ES-I3 (cell line): ENCODE results near the gene EXOSC7.

Experiments
- H3K36me3 ChIP-seq: 2 replicates; pipeline ENCODE4 v1.6.1; 2013; ENCODE audit warnings: mild to moderate bottlenecking, low read length, control low read depth, moderate library complexity; ENCODE audit not compliant: insufficient read depth
- H3K4me1 ChIP-seq: 2 replicates; pipeline ENCODE4 v1.6.1; 2013; ENCODE audit warnings: mild to moderate bottlenecking, control low read depth, low read length; ENCODE audit not compliant: insufficient read depth
- H3K9ac ChIP-seq: 2 replicates; pipeline ENCODE4 v1.6.1; 2013; ENCODE audit warnings: low read depth, mild to moderate bottlenecking, low read length, moderate library complexity
- H3K9me3 ChIP-seq: 2 replicates; pipeline ENCODE4 v1.6.1; 2013; ENCODE audit warnings: mild to moderate bottlenecking, low read length, moderate library complexity; ENCODE audit not compliant: control insufficient read depth, insufficient read depth

Gene EXOSC7

GRCh38 chr3:44952689-44953088 lies 23.4 kb upstream of the EXOSC7 start:
- Histone ChIP-seq H3K9ac (no peak overlapping the region), H3K9me3 (no peaks in the 10 kb centered on the region), H3K4me1 (peaks cover 13% of the 10 kb centered on the region), H3K36me3 (no peaks in the 10 kb centered on the region)

GRCh38 chr3:44954304-44954703 lies 21.7 kb upstream of the EXOSC7 start:
- Histone ChIP-seq H3K9me3 (no peaks in the 10 kb centered on the region), H3K36me3 (no peaks in the 10 kb centered on the region), H3K4me1 (peaks cover 13% of the 10 kb centered on the region), H3K9ac (no peak overlapping the region)

- Histone ChIP-seq H3K36me3 (no peaks in the 10 kb centered on the region), H3K9me3 (no peaks in the 10 kb centered on the region), H3K9ac (no peak overlapping the region), H3K4me1 (peaks cover 13% of the 10 kb centered on the region)
Observed at GRCh38 chr3:44954962-44955361, 21.1 kb upstream of the EXOSC7 start.

- Histone ChIP-seq H3K36me3 (no peaks in the 10 kb centered on the region), H3K4me1 (peaks cover 3% of the 10 kb centered on the region; the same call in 1 of the 2 replicates), H3K9ac (no peak overlapping the region), H3K9me3 (no peaks in the 10 kb centered on the region)
Observed at GRCh38 chr3:44955917-44956316, 20.1 kb upstream of the EXOSC7 start.

GRCh38 chr3:44957986-44958385 lies 18.1 kb upstream of the EXOSC7 start:
- Histone ChIP-seq H3K36me3 (no peaks in the 10 kb centered on the region), H3K4me1 (no peaks in the 10 kb centered on the region)

GRCh38 chr3:44958386-44958785 lies 17.7 kb upstream of the EXOSC7 start:
- no peaks in the 10 kb centered on the region for H3K4me1 ChIP-seq
- H3K9ac ChIP-seq, result no peak overlapping the region
- H3K36me3 ChIP-seq, result no peaks in the 10 kb centered on the region
- H3K9me3 ChIP-seq, result no peaks in the 10 kb centered on the region

More at GRCh38 chr3:44957986-44958385, 18.1 kb upstream of the EXOSC7 start:
- H3K9me3 ChIP-seq, result no peaks in the 10 kb centered on the region
- no peak overlapping the region for H3K9ac ChIP-seq

- H3K36me3 ChIP-seq, result no peaks in the 10 kb centered on the region
- H3K4me1 ChIP-seq, result no peaks in the 10 kb centered on the region
- no peak overlapping the region for H3K9ac ChIP-seq
- no peaks in the 10 kb centered on the region for H3K9me3 ChIP-seq
Observed at GRCh38 chr3:44960387-44961026, 15.5 kb upstream of the EXOSC7 start.

- H3K4me1 ChIP-seq, result no peaks in the 10 kb centered on the region
Observed at GRCh38 chr3:44961888-44962287, 14.2 kb upstream of the EXOSC7 start.

GRCh38 chr3:44962621-44963393 lies 13.2 kb upstream of the EXOSC7 start:
- Histone ChIP-seq H3K4me1 (no peaks in the 10 kb centered on the region), H3K36me3 (no peaks in the 10 kb centered on the region), H3K9me3 (no peaks in the 10 kb centered on the region), H3K9ac (no peak overlapping the region)

More at GRCh38 chr3:44961888-44962287, 14.2 kb upstream of the EXOSC7 start:
- no peaks in the 10 kb centered on the region for H3K36me3 ChIP-seq
- no peaks in the 10 kb centered on the region for H3K9me3 ChIP-seq
- no peak overlapping the region for H3K9ac ChIP-seq

GRCh38 chr3:44963571-44964325 lies 12.3 kb upstream of the EXOSC7 start:
- Histone ChIP-seq H3K9ac (no peak overlapping the region), H3K36me3 (no peaks in the 10 kb centered on the region), H3K9me3 (no peaks in the 10 kb centered on the region), H3K4me1 (no peaks in the 10 kb centered on the region)

GRCh38 chr3:44965165-44965564 lies 10.9 kb upstream of the EXOSC7 start:
- no peaks in the 10 kb centered on the region for H3K4me1 ChIP-seq
- H3K9ac ChIP-seq, result no peak overlapping the region
- no peaks in the 10 kb centered on the region for H3K9me3 ChIP-seq
- no peaks in the 10 kb centered on the region for H3K36me3 ChIP-seq

GRCh38 chr3:44966795-44967278 lies 9.2 kb upstream of the EXOSC7 start:
- Histone ChIP-seq H3K4me1 (no peaks in the 10 kb centered on the region), H3K36me3 (no peaks in the 10 kb centered on the region), H3K9me3 (no peaks in the 10 kb centered on the region), H3K9ac (no peak overlapping the region)

GRCh38 chr3:44968447-44968858 lies 7.6 kb upstream of the EXOSC7 start:
- H3K9me3 ChIP-seq, result no peaks in the 10 kb centered on the region
- H3K36me3 ChIP-seq, result no peaks in the 10 kb centered on the region
- H3K4me1 ChIP-seq, result no peaks in the 10 kb centered on the region
- H3K9ac ChIP-seq, result no peak overlapping the region

GRCh38 chr3:44969154-44969827 lies 6.8 kb upstream of the EXOSC7 start:
- Histone ChIP-seq H3K4me1 (0 out of 2 replicates have a peak, but pooled peaks cover under 1% of the 10 kb centered on the region), H3K9ac (no peak overlapping the region), H3K9me3 (no peaks in the 10 kb centered on the region)

More at GRCh38 chr3:44969154-44969827, 6.8 kb upstream of the EXOSC7 start:
- no peaks in the 10 kb centered on the region for H3K36me3 ChIP-seq
